ENCODE measurements around the gene NPHP4. TPM values are rescaled to one million over a fixed set of nuclear protein-coding genes. Genes with fewer than 3 reads are reported as not detected.

The NPHP4 gene
- total RNA-seq, 2 donors from 2014 or later, result 11.4 to 32.2 TPM

- 97% methylated on average over 19 of the region's 19 CpGs for WGBS
- intact Hi-C loops (cut with DNase I), result no loop called here
- no peak for DNase-seq (ENCODE audit: low spot score)
Observed at GRCh38 chr1:5998906-5999301, 6.7 kb upstream of the NPHP4 start.

GRCh38 chr1:5998051-5998905 is 6.1 kb upstream of the NPHP4 start:
- WGBS, result 93% methylated on average over 12 of the region's 12 CpGs
- H3K36me3 ChIP-seq, result no peaks in the 10 kb centered on the region
- no peak overlapping the region for H3K4me3 ChIP-seq
- no peak for TF ChIP-seq POLR2A (IDR thresholded peaks at IDR 0.05)
- no peak for TF ChIP-seq CTCF (IDR thresholded peaks at IDR 0.05)
- no peak for TF ChIP-seq POLR2AphosphoS5 (IDR thresholded peaks at IDR 0.05)
- DNase-seq (ENCODE audit: low spot score), result no peak
- H3K27me3 ChIP-seq (replicated peaks; ENCODE audit: insufficient read depth), result no peaks in the 10 kb centered on the region
- H3K27ac ChIP-seq, result no peak overlapping the region
- intact Hi-C loops (cut with DNase I), result no loop called here
- H3K9me3 ChIP-seq, result no peaks in the 10 kb centered on the region
- peaks cover 3% of the 10 kb centered on the region for H3K4me1 ChIP-seq (replicated peaks)

More at GRCh38 chr1:5998906-5999301, 6.7 kb upstream of the NPHP4 start:
- no peaks in the 10 kb centered on the region for H3K27me3 ChIP-seq (replicated peaks; ENCODE audit: insufficient read depth)
- H3K4me3 ChIP-seq, result no peak overlapping the region
- no peaks in the 10 kb centered on the region for H3K9me3 ChIP-seq
- no peak overlapping the region for H3K27ac ChIP-seq
- H3K4me1 ChIP-seq (replicated peaks), result no peaks in the 10 kb centered on the region
- TF ChIP-seq CTCF (IDR thresholded peaks at IDR 0.05) (no peak), POLR2AphosphoS5 (IDR thresholded peaks at IDR 0.05) (no peak)
- no peaks in the 10 kb centered on the region for H3K36me3 ChIP-seq

GRCh38 chr1:5997316-5997715 is 5.1 kb upstream of the NPHP4 start:
- Histone ChIP-seq H3K27ac (no peak overlapping the region), H3K36me3 (no peaks in the 10 kb centered on the region), H3K4me1 (replicated peaks) (peaks cover 8% of the 10 kb centered on the region), H3K9me3 (no peaks in the 10 kb centered on the region), H3K27me3 (replicated peaks; ENCODE audit: insufficient read depth) (no peaks in the 10 kb centered on the region), H3K4me3 (no peak overlapping the region)
- WGBS, result 67% methylated on average over 5 of the region's 5 CpGs
- TF ChIP-seq POLR2AphosphoS5 (IDR thresholded peaks at IDR 0.05) (no peak), CTCF (IDR thresholded peaks at IDR 0.05) (no peak), POLR2A (IDR thresholded peaks at IDR 0.05) (no peak)
- intact Hi-C loops (cut with DNase I), result no loop called here
- DNase-seq (ENCODE audit: low spot score), result no peak

DNA sequence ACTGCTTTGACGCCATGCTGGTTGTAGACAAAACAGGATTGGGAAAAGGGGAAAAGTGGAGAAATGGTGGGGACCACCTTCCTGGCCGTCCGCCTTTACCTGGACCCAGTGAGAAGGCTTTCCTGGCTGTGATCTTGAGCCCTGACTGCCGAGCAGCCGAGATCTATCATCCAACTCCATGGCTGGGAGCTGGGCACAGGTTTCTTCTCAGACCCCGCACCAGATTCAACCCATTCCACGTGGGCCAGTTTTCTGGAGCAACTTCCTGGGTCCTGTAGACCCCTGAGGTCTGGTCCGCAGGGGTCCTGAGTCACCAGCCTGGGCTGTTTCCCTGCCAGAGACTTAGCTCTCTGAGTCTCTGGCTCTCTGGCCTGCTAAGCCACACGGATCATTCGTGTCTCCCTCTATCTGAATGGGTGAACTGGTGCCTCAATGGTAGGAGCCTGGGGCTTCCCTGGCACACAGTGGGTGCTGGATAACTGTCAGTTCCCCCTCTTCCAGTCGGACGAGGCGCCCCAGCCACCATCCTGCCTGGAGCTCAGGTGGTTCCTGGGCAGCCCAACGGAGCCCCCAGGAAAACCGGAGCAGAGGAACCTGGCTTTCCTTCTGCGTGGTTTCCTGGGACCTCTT is 4.5 kb upstream of the NPHP4 start:
- no peak for TF ChIP-seq POLR2A (IDR thresholded peaks at IDR 0.05)
- TF ChIP-seq POLR2AphosphoS5 (IDR thresholded peaks at IDR 0.05), result no peak
- Histone ChIP-seq H3K4me1 (replicated peaks) (peaks cover 8% of the 10 kb centered on the region), H3K27ac (no peak overlapping the region), H3K27me3 (replicated peaks; ENCODE audit: insufficient read depth) (no peaks in the 10 kb centered on the region), H3K36me3 (no peaks in the 10 kb centered on the region), H3K9me3 (no peaks in the 10 kb centered on the region), H3K4me3 (no peak overlapping the region)
- WGBS, result 87% methylated on average over 16 of the region's 16 CpGs
- intact Hi-C loops (cut with DNase I), result no loop called here
- DNase-seq (ENCODE audit: low spot score), result no peak

DNA sequence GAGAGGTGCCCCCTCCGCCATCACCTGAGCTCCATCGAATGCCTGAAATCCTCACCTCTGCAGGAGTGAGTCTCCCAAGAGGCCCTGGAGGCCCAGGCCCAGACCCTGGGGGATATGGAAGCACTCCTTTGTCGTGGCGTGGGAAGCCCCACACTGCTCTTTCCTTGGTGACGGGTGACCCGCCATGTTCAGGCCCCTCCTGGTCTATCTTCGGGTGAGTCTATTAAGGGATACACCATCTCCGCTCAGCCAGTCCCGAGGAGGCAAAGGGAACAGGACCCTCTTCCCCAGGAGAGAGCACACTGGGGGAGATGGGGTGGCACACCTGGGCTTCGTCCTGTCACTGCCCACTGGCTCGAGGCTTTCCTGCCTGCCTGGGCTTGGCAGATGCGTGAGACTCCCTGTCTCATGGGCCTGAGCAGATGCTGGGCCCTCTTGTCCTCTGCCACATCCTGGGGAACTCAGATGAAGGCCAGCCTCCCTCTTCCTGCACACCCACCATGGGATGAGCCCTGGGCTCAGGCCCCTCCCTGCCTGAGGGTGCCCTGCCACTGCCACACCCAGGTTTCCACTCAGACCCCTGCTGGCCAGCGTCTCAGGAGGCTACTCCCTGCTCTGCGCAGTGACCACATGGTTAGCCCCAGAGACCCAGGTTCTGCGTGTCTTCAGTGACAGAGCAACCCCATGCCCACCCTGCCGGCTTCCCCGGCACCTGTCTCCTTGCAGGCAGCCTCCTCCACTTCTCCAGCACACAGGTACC is 3.8 kb upstream of the NPHP4 start:
- H3K4me1 ChIP-seq (replicated peaks), result peaks cover 8% of the 10 kb centered on the region
- no peaks in the 10 kb centered on the region for H3K9me3 ChIP-seq
- no peak overlapping the region for H3K4me3 ChIP-seq
- 92% methylated on average over 17 of the region's 17 CpGs for WGBS
- no peak for DNase-seq (ENCODE audit: low spot score)
- H3K36me3 ChIP-seq, result no peaks in the 10 kb centered on the region
- intact Hi-C loops (cut with DNase I), result no loop called here
- H3K27ac ChIP-seq, result no peak overlapping the region
- no peak for TF ChIP-seq POLR2AphosphoS5 (IDR thresholded peaks at IDR 0.05)
- no peak for TF ChIP-seq POLR2A (IDR thresholded peaks at IDR 0.05)
- no peak for TF ChIP-seq CTCF (IDR thresholded peaks at IDR 0.05)
- H3K27me3 ChIP-seq (replicated peaks; ENCODE audit: insufficient read depth), result no peaks in the 10 kb centered on the region
